ENCODE data around the gene VAT1L.

GRCh38 chr16:77987810-77988209 is 199.4 kb downstream of the VAT1L start:
- TF ChIP-seq CTCF (conservative IDR thresholded peaks at IDR 0.05 in 1 of 2, IDR thresholded peaks at IDR 0.05 in 1 of 2; ENCODE audit: low read depth in 1 of 2, low read length in 2 of 2): no peak
- TF ChIP-seq EZH2 (IDR thresholded peaks at IDR 0.05; ENCODE audit: low read length, missing control alignments): no peak
